ENCODE results near the gene KREMEN1.
"Not testable (repeated sequence)": the region's sequence is repeated elsewhere in the genome, so short reads cannot be mapped to it uniquely, and the experiment has no call there.

KREMEN1 gene

DNA sequence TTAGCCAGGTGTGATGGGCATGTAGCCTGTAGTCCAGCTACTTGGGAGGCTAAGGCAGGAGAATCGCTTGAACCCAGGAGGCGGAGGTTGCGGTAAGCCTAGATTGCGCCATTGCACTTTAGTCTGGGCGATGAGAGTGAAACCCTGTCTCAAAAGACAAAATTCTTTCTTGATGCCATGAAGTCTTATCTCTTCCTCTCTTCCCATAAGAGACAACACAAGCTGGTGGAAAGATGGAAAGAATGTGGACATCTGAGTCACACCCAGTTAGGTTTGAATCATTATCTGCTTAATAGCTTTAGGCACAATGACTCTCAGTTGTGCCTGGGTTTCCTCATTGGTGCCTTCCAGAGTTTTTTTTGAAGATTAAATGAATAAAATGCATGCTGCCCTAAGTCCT, 35.3 kb downstream of the KREMEN1 start:
- DNase-seq: no peak

DNA sequence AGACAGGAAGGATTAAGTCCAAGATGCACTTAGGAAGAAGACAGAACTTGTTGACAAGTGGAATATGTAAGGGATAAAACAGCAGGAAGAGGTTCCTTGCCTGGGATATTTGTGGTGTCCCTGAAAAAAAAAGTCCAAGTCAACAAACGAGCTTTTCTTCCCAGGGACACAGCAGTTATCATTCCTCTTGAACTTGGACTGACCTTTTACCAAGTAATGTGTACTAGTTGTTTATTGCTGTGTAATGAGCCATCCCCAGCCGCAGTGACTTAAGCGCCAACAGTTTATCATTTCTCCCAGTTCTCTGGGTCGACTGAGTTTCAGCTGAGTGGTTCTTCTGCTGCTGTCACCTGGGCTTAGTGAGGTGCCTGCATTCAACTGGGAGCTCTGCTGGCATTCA, 37.0 kb downstream of the KREMEN1 start:
- DNase-seq: no peak

DNA sequence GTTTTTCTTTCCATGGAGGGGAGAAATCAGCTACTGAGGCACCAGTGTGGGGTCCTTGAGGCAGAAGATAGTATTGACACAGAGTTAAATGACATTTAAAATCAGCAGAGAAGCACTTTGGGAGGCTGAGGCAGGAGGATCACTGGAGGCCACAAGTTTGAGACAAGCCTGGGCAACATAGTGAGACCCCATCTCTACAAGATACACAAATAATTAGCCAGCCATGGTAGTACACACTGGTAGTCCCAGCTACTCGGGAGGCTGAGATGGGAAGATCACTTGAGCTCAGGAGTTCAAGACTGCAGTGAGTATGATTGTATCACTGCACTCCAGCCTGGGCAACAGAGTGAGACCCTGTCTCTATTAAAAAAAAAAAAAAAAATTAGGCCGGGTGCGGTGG, 38.1 kb downstream of the KREMEN1 start:
- no peak for DNase-seq

- no peak for DNase-seq
Measured at GRCh38 chr22:29112121-29112520, 39.3 kb downstream of the KREMEN1 start.

DNA sequence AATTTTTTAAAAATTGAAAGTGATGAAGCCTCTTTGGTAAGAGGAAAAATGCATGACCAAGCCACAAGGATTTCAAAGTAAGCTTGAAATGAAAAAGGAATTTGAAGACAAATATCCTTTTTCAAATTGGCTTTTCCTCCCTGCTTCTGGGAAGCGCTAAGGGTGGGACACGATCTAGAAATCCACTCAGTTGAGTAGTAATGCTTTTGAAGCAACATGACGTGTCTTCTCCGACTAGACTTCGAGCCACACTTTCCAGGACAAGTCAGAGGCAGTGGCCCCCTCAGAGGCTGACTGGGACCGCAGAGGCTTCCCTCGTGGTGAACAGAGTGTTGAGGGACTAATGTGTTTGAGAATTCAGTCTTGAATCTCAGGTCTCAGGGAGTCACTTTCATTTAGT, 39.8 kb downstream of the KREMEN1 start:
- no peak for DNase-seq

- no peak for DNase-seq
Measured at GRCh38 chr22:29113319-29113718, 40.5 kb downstream of the KREMEN1 start.

- DNase-seq: no peak
Measured at GRCh38 chr22:29114392-29114791, 41.6 kb downstream of the KREMEN1 start.

GRCh38 chr22:29115682-29116288, 43.0 kb downstream of the KREMEN1 start:
- no peak for DNase-seq

GRCh38 chr22:29116397-29117123, 43.7 kb downstream of the KREMEN1 start:
- DNase-seq: no peak

GRCh38 chr22:29117799-29118477, 45.1 kb downstream of the KREMEN1 start:
- DNase-seq: no peak

DNA sequence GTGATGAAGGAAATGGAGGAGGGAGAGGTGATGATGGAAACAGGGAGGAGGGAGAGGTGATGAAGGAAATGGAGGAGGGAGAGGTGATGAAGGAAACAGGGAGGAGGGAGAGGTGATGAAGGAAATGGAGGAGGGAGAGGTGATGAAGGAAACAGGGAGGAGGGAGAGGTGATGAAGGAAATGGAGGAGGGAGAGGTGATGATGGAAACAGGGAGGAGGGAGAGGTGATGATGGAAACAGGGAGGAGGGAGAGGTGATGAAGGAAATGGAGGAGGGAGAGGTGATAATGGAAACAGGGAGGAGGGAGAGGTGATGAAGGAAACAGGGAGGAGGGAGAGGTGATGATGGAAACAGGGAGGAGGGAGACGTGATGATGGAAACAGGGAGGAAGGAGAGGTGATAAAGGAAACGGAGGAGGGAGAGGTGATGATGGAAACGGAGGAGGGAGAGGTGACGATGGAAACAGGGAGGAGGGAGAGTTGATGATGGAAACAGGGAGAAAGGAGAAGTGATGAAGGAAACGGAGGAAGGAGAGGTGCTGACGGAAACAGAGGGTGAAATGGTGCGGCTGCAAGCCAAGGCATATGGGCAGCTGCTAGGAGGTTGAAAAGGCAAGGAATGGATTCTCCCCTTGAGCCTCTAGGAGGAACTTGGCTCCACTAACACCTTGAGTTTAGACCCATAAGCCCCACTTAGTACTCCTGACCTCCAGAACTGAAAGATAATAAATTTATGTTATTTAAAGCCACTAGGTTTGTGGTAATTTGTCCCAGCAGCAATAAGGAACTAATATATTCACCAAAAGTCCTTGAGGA, 47.5 kb downstream of the KREMEN1 start:
- DNase-seq: not testable (repeated sequence)

DNA sequence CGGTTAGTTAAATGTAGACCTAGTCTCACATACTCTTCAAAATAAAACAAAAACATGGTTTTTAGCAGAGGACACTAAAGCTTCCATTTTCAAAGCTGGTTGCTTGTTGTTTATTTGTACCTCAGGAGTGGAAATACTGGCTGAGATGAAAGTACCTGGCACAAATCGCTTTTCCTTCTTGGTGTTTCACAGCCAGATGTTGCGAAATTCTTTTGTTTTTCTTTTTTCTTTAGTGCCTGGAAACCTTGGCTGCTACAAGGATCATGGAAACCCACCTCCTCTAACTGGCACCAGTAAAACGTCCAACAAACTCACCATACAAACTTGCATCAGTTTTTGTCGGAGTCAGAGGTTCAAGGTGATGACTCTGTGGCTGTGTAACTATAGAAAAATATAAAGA, 48.3 kb downstream of the KREMEN1 start:
- no peak for DNase-seq

DNA sequence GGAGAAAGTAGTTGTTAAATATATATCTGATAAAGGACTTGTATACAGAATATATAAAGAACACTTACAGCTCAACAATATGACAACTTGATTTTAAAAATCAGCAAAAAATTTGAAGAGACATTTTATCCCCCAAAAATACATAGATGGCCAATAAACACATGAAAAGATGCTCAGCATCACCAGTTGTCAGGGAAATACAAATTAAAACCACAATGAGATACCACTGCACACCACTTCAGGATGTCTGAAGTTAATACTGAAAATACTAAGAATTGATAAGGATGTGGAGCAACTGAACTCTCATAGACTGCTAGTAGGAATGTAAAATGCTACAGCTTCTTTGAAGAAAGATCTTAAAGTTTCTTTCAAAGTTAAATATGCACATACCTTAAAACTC, 49.2 kb downstream of the KREMEN1 start:
- no peak for DNase-seq

DNA sequence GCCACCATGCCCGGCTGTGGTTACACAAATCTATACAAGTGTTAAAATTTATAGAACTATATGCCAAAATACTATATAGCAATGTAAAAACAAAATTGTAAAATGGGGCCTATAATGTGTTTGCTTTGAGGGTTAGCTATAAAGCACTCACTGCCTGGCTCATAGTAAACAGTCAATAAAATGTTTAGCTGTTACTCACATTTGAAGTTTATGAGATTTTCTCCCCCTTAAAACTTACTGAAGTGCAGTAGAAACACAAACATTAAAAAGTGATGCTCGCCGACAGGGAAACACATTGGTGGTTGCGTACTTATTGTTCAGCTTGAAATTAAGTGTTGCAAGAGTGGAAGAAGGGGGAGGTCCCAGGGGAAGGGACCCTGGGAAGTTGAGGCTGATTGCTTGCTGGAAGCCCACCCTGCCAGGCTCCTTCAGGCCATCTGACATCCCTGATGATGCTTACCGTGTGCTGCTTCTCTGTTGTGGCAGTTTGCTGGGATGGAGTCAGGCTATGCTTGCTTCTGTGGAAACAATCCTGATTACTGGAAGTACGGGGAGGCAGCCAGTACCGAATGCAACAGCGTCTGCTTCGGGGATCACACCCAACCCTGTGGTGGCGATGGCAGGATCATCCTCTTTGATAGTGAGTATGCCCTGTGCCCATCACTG, 52.1 kb downstream of the KREMEN1 start:
- no peak for DNase-seq

GRCh38 chr22:29125443-29125778, 52.6 kb downstream of the KREMEN1 start:
- no peak for DNase-seq

GRCh38 chr22:29125844-29126243, 53.0 kb downstream of the KREMEN1 start:
- no peak for DNase-seq

DNA sequence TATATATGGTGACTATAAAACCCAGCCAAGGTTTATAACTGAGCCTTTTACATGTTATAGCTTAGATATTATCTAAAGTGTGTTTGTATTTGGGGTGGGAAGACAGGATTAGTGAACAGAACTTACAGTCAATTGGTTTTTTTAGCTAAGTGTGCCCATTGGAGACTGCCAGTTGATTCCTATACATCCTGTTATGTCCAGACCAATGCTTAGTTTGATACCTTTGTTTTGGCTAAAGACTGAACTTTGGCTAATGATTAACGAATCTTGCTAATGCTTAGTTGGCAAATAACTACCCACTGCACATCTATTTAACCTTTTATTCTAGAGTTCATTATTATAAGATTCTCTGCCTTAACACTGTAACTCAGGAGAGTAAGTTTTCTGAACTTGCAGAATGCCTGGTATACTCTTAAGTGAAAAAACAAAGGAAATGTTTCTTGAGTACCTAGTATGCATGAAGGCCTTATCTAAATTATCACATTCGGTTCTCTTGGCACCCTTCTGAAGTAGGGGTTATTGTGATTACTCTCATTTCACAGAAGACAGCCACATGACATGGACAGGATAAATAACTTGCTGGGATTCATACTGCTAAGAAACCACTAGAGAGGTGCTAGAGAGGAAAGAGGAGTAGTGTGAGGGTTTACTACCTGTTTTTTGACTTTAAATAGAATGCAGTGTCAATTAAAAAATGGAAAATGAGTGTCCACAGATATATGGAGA, 54.0 kb downstream of the KREMEN1 start:
- DNase-seq: no peak

DNA sequence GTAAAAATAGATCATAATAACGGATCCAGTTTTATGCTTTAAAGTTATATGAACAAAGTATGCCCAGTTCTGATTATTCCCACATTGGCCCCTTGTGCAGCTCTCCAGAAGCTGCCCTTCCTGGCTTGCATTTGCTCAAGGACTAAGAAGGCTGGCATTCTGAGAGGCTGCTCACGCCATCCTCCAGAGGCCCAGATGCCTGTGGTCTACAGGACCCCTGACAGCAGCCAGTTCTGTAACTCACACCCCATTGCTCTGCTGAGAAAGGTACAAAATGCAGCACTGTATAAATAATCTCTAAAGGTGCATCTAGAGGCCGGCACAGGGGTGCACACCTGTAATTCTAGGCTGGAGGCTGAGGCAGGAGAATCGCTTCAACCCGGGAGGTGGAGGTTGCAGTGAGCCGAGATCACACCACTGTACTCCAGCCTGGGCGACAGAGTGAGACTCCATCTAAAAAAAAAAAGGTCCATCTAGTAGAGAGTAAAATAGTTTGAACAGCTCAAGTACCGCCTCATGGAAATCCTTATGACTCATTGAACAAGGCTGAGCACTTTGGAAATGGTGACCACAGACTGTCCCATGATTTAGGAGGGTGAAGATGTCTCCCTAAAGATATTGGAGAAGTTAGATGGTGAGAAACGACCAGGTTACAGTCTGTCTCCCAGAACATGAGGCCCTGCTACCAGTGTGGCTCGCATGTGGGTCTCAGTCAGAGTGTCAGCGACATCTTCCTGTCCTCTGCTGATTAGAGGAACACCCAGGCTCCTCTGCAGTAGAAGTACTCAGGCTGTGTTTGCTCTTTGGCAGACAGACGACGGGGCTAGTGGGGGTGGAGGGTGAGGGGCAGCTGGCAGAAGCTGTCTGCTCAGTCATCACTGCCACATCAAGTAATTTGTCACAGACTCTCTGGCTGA, 56.3 kb downstream of the KREMEN1 start:
- DNase-seq: no peak

DNA sequence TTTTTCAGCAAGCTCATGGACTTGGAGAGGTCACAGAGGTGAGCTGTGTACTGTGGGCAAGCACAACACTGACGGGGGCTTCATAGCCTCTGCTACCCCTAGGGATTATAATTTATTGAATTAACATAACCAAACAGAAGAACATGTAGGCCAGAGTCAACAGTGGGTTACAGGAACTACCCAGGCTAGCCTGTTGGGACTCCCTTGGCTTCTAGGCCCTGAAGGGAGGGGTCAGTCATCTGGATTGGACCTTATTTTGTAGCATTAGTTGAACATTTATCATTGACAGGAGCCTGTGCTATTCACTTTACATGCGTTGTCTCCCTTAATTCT, 56.9 kb downstream of the KREMEN1 start:
- no peak for DNase-seq

DNA sequence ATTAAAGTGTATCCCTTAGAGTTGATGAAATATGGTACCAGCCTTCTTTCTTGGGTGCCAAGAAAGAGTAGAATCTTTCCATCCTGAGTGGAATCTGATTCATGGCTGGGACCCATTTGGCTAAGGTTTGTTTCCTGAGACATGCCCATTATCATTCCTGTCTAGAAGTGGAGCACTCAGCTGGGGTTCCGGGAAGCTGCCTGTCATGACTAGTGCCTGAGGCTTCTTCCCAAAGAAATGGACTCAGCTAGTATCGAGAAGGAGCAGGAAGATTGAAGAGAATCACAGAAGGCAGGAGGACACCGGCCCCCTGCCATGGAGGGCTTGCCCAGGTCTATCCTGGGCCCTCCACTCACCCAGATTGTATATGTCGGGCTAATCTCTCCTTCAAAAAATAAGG, 57.6 kb downstream of the KREMEN1 start:
- DNase-seq: no peak

- DNase-seq: no peak
Measured at GRCh38 chr22:29133603-29134133, 60.8 kb downstream of the KREMEN1 start.

Data from activated T-cell treated with anti-CD3 and anti-CD28 coated beads, Interleukin-2, amount 50 U/mL, for 1 hour (primary cell).